Suprapubic skin (tissue), 3 donors: Measurements from ENCODE around the gene FADS6.

Experiments used
- CTCF ChIP-seq, 2 donors: fragments of 200-600 bp in 1 of 2; fragments of 450-650 bp in 1 of 2; sonication (generic) in 1 of 2; IDR thresholded peaks; one replicate each; pipeline ENCODE4 v1.5.1; 2016 to 2019; ENCODE audit warnings: antibody characterized with exemption in 2 of 2, mild to moderate bottlenecking in 1 of 2, moderate library complexity in 1 of 2
- POLR2A ChIP-seq, 2 donors: fragments of 450-650 bp; IDR thresholded peaks; one replicate each; pipeline ENCODE4 v1.6.1; 2017; ENCODE audit warnings: antibody characterized with exemption in 2 of 2, mild to moderate bottlenecking in 2 of 2, moderate library complexity in 2 of 2

DNA sequence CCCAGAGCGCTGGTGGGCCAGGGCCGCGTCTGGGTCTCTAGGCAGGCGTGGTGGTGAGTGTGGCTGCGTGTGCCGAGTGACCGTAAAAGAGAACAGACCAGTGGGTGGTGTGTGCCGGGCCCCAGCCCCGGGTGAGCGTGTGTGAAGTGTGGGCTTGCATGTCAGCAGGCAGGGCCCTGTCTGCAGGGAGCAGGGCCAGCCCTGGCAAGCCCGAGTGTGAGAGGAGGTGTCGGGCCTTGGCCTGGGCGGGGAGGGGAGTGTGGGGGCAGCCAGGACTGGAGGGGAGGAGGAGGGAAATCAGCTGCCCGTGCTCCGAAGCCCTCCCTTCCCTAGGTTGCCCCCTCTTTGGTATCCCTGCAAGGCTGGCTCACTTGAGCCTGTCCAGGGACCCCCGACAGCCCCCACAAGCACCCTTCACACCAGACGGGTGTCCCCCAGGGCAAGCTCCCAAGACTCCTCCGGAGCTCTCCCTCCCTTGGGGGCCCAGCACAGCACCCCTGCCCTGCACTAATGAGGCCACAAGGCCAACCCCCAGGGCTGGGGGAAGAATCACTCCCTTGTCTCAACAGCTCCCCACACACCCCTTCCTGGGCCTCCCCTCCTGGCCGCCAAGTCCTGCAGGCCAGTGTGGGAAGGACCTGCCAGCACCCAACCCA is 27.7 kb upstream of the FADS6 start:
- TF ChIP-seq POLR2A (IDR thresholded peaks at IDR 0.05) (no peak), CTCF (IDR thresholded peaks at IDR 0.05) (no peak)
